Activated CD4-positive, alpha-beta T cell treated with anti-CD3 and anti-CD28 coated beads, Interleukin-2, amount 10 ng/mL, durations not matched to agents 24 days and 14 days (primary cell): Measurements from ENCODE around the gene SMIM38. TPM values are rescaled to one million over a fixed set of nuclear protein-coding genes. Genes with fewer than 3 reads are reported as not detected.
"Not testable (repeated sequence)": the region's sequence is repeated elsewhere in the genome, so short reads cannot be mapped to it uniquely, and the experiment has no call there.

ENCODE experiments used
- DNase-seq: peaks from one replicate; pipeline ENCODE4 v3.0.0; 2022
- H3K27ac Mint-ChIP-seq: one replicate; pipeline ENCODE4 v1.8.0; 2022; ENCODE audit warnings: mild to moderate bottlenecking, mixed read lengths
- H3K27me3 Mint-ChIP-seq: one replicate; pipeline ENCODE4 v1.8.0; 2022; ENCODE audit warnings: mixed read lengths
- H3K36me3 Mint-ChIP-seq: one replicate; pipeline ENCODE4 v1.8.0; 2022; ENCODE audit warnings: low read depth, mild to moderate bottlenecking, mixed read lengths
- H3K4me1 Mint-ChIP-seq: one replicate; pipeline ENCODE4 v1.8.0; 2021; ENCODE audit warnings: mixed read lengths
- H3K4me3 Mint-ChIP-seq: one replicate; pipeline ENCODE4 v1.8.0; 2022; ENCODE audit warnings: mild to moderate bottlenecking, moderate library complexity, mixed read lengths
- H3K9me3 Mint-ChIP-seq: one replicate; pipeline ENCODE4 v1.8.0; 2021; ENCODE audit warnings: mixed read lengths
- intact Hi-C: fragments of 100-400 bp; cut with micrococcal nuclease; formaldehyde crosslinking; loops from one replicate; pipeline ENCODE4 v1.15.1; 2023
- total RNA-seq: library from RNA; stranded (reverse); gene quantifications from 2 replicates; pipeline ENCODE4 v1.2.3, GENCODE V29; 2022

SMIM38 gene
- total RNA-seq, 1 donor from 2014 or later = 0.21 TPM

DNA sequence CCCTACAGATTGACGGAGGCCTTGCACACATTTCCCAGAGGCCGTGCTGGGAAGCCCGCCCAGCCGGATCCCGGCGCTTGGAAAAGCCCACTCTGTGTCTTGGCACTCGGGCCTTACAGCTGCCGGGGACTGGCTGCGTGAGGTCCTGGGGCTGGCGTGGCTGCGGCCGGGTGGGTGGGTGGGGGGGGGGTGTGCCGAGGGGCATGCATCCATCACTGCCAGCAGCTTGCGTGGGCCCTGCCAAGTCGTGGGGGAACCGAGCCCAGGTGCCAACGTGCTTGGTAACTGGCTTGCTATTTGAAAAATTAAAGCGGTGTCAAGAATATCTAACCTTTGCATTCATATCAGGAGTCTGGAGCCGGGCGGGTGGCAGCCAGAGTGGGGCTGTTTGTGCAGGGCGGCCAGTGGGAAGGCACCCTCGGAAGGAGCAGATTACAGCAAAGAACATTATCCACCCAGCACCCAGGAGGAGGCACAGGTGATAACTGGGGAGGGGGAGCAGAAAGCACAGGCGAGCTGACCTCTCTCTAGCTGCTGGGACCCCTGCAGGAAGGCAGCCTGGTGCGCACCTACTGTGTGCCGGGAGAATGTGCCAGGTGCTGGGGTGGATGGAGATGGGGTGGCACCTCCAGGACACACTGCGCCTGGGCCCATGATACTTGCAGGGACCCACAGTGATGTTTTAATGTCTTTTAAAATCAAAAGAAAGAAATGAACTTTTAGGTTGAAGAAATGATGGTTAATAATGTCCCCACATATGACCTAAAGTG is 28.5 kb upstream of the SMIM38 start:
- H3K27ac Mint-ChIP-seq = no peak overlapping the region
- H3K4me3 Mint-ChIP-seq = no peak overlapping the region
- no peaks in the 10 kb centered on the region for H3K36me3 Mint-ChIP-seq
- H3K27me3 Mint-ChIP-seq = no peaks in the 10 kb centered on the region
- intact Hi-C loops = loop anchor here (10.0 kb wide), 1 partner anchor 208 kb away; no protein-coding TSS in a partner anchor
- peaks cover 22% of the 10 kb centered on the region for H3K4me1 Mint-ChIP-seq
- H3K9me3 Mint-ChIP-seq = peaks cover 9% of the 10 kb centered on the region
- no peak for DNase-seq

DNA sequence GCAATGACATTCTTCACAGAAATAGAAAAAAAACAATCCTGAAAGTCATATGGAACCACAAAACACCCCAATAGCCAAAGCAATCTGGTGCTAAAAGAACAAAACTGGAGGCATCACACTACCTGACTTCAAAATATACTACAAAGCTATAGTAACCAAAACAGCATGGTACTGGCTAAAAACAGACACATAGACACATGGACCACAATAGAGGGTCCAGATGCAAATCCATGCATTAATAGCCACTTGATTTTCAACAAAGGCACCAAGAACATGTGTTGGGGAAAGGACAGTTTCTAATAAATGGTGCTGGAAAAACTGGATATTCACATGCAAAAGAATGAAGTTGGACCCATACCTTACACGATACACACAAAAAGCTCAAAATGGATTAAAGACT is 27.9 kb upstream of the SMIM38 start:
- Mint-ChIP-seq H3K4me3 (no peak overlapping the region), H3K36me3 (no peaks in the 10 kb centered on the region), H3K4me1 (peaks cover 16% of the 10 kb centered on the region), H3K27me3 (no peaks in the 10 kb centered on the region), H3K27ac (no peak overlapping the region), H3K9me3 (peaks cover 12% of the 10 kb centered on the region)
- DNase-seq = no peak
- intact Hi-C loops = loop anchor here (10.0 kb wide), 1 partner anchor 207 kb away; no protein-coding TSS in a partner anchor

DNA sequence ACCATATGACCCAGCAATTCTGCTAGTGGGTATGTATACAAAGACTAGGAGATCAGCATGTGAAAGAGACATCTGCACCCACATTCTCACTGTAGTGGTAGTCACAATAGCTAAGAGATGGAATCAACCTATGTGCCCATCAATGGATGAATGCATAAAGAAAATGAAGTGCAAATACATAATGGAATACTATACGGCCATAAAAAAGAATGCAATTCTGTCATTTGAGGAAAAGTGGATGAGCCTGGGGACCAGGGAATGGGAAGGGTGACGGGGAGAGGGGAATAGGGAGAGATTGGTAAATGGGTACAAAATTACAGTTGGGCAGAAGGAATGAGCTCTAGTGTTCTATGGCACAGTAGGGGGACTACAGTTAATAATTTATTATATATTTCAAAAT is 26.7 kb upstream of the SMIM38 start:
- no peak for DNase-seq
- H3K27me3 Mint-ChIP-seq = no peaks in the 10 kb centered on the region
- intact Hi-C loops = loop anchor here (10.0 kb wide), 1 partner anchor 206 kb away; no protein-coding TSS in a partner anchor

DNA sequence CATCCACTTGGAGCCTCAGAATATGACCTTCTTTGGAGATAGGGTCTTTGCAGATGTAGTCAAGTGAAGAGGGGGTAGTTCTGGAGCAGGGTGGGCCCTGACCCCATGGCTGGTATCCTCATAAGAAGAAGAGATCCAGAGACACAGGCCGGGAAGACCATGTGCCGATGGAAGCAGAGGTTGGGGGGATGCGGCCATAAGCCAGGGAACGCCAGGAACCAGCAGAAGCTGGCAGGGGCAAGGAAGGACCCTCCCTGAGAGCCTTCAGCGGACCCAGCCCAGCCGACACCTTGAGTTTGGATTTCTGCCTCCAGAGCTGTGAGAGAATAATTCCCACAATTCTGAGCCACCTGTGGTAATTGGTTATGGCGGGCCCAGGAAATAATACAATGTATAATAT is 26.1 kb upstream of the SMIM38 start:
- H3K4me1 Mint-ChIP-seq = peaks cover 6% of the 10 kb centered on the region
- peaks cover 18% of the 10 kb centered on the region for H3K9me3 Mint-ChIP-seq
- no peak for DNase-seq
- peaks cover 2% of the 10 kb centered on the region for H3K36me3 Mint-ChIP-seq
- intact Hi-C loops = loop anchor here (10.0 kb wide), 1 partner anchor 205 kb away; no protein-coding TSS in a partner anchor
- no peaks in the 10 kb centered on the region for H3K27me3 Mint-ChIP-seq
- no peak overlapping the region for H3K27ac Mint-ChIP-seq
- no peak overlapping the region for H3K4me3 Mint-ChIP-seq

More for the DNA sequence above, 26.7 kb upstream of the SMIM38 start:
- Mint-ChIP-seq H3K9me3 (peaks cover 18% of the 10 kb centered on the region), H3K27ac (no peak overlapping the region), H3K36me3 (no peaks in the 10 kb centered on the region), H3K4me3 (no peak overlapping the region), H3K4me1 (peaks cover 8% of the 10 kb centered on the region)

DNA sequence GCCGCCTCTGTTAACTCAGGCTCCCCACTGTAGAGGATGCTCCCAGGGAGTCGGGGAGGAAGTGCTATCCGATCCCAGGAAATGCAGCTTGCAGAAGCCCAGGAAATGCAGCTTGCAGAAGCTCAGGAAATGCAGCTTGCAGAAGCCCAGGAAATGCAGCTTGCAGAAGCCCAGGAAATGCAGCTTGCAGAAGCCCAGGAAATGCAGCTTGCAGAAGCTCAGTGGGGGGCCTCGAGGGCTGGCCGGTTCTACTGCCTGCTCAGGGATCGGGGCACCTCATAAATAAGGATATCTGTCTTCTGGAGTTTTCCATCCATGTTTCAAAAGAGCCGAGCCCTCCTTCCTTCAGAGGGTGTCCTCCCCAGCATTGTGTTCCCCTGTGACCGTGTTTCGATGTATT is 25.1 kb upstream of the SMIM38 start:
- Mint-ChIP-seq H3K36me3 (peaks cover 2% of the 10 kb centered on the region), H3K9me3 (peaks cover 19% of the 10 kb centered on the region), H3K27ac (no peak overlapping the region), H3K4me1 (peaks cover 6% of the 10 kb centered on the region), H3K4me3 (no peak overlapping the region), H3K27me3 (no peaks in the 10 kb centered on the region)
- no peak for DNase-seq
- intact Hi-C loops = no loop called here

DNA sequence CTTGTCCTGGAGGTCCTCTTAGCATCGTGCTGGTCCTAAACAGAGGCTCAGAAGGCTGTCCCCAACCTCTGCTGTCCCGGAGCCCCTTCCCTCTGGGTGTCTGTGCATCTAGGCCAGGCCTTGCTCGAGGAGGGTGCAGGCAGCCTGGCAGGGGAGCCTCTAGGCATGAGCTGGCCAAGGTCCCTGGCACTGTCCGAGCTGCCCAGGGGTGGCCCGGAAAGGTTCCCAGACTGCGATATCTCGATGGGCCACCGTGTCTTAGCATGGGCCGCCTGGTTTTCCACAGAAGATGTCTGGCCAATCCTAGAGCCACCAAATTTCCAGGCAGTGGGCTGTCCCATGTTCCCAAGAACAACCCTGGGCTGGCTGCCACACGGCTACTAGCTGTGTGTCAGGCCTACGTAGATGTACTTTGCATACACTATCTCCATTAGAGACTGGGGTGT is 24.6 kb upstream of the SMIM38 start:
- H3K9me3 Mint-ChIP-seq = peaks cover 23% of the 10 kb centered on the region
- H3K36me3 Mint-ChIP-seq = peaks cover 5% of the 10 kb centered on the region
- no peak overlapping the region for H3K27ac Mint-ChIP-seq
- intact Hi-C loops = no loop called here
- H3K4me1 Mint-ChIP-seq = peaks cover 9% of the 10 kb centered on the region
- H3K4me3 Mint-ChIP-seq = no peak overlapping the region
- H3K27me3 Mint-ChIP-seq = no peaks in the 10 kb centered on the region
- DNase-seq = no peak

DNA sequence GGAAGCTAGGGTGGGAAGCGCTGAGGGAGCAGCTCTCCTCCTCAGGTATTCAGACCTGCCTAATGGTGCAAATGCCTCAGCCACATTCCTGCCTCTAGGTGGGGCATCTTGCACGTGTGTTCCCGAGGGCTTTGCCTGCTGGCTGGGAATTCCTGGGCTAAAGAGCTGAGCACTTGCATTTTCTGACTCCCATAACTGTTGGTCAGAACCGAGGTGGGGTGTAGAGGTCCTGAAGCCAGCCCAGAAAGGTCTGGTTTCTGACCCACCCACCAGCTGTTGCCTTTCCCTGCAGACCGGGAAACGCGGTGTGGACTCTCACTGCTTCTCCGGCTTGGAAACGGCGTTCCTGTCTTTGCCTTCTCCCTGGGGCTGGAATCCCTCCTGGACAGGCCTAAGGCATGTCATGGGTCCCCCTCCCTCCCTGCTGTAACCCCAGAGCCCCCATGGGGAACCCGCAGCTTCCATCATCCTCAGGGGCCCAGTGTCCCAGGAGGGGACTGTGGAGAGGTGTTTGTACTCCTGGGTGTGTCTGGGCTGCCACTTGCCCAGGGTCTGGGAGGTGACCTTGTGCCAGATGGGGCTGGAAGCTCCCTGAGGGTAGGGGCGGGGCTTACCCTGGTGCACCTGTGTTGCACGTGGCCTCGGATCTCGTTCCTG is 24.0 kb upstream of the SMIM38 start:
- Mint-ChIP-seq H3K36me3 (peaks cover 5% of the 10 kb centered on the region), H3K4me1 (peaks cover 11% of the 10 kb centered on the region), H3K27ac (no peak overlapping the region), H3K9me3 (peaks cover 25% of the 10 kb centered on the region), H3K4me3 (no peak overlapping the region), H3K27me3 (no peaks in the 10 kb centered on the region)
- intact Hi-C loops = no loop called here
- no peak for DNase-seq

DNA sequence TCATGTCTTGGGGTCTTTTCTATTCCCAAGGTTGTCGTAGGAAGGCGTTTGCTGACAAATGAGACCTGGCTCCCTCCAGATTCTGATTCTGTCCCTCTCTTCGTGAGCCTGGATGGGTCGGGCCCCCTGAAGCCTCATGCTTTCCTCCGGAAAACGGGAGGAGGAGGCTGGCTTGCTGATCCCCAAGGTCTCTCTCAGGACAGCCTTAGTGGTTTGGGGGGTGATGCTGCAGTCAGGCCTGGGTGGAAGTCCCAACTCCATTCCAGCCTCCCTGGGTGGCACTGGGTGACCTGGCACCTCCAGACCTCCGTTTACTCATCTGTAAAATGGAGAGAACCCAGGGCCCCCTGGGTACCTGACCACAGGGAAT is 23.4 kb upstream of the SMIM38 start:
- no peak for DNase-seq
- H3K4me3 Mint-ChIP-seq = no peak overlapping the region
- intact Hi-C loops = no loop called here
- no peak overlapping the region for H3K27ac Mint-ChIP-seq
- peaks cover 5% of the 10 kb centered on the region for H3K36me3 Mint-ChIP-seq
- peaks cover 25% of the 10 kb centered on the region for H3K9me3 Mint-ChIP-seq
- H3K4me1 Mint-ChIP-seq = peaks cover 11% of the 10 kb centered on the region
- H3K27me3 Mint-ChIP-seq = no peaks in the 10 kb centered on the region

DNA sequence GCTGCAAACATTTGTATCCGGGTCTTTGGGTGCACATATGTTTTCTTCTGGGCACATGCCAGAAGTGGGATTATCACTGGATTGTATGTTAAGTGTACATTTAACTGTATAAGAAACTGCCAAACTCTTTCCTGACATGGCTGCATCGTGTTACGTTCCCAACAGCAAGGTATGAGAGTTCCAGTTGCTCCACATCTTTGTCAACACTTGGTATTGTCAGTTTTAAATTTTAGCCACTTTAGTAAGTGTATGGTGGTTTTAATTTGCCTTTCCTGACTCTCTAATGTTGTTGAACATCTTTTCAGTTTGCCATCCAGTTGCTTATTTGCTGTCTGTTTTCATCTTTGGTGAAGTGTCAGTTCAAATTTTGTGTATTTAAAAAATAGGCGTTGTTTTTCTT is 22.5 kb upstream of the SMIM38 start:
- no peak overlapping the region for H3K27ac Mint-ChIP-seq
- intact Hi-C loops = no loop called here
- DNase-seq = no peak
- no peak overlapping the region for H3K4me3 Mint-ChIP-seq
- no peaks in the 10 kb centered on the region for H3K27me3 Mint-ChIP-seq
- peaks cover 11% of the 10 kb centered on the region for H3K4me1 Mint-ChIP-seq
- H3K36me3 Mint-ChIP-seq = peaks cover 5% of the 10 kb centered on the region
- peaks cover 20% of the 10 kb centered on the region for H3K9me3 Mint-ChIP-seq

DNA sequence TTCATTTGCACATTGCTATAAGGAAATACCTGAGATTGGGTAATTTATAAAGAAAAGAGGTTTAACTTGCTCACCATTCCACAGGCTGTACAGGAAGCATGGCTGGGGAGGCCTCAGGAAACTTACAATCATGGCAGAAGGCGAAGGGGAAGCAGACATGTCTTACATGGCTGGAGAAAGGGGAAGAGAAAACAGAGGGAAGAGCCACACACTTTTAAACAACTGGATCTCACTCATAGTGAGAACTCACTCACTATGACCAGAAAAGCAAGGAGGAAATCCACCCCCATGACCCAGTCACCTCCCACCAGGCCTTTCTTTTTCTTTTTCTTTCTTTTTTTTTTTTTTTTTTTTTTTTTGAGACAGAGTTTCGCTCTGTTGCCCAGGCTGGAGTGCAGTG is 21.6 kb upstream of the SMIM38 start:
- DNase-seq, intact Hi-C loops, H3K4me3 Mint-ChIP-seq, H3K27me3 Mint-ChIP-seq, H3K36me3 Mint-ChIP-seq: not testable (repeated sequence)
- Mint-ChIP-seq H3K9me3 (peaks cover 17% of the 10 kb centered on the region), H3K4me1 (peaks cover 11% of the 10 kb centered on the region), H3K27ac (peak overlapping the region; percentile 17)

DNA sequence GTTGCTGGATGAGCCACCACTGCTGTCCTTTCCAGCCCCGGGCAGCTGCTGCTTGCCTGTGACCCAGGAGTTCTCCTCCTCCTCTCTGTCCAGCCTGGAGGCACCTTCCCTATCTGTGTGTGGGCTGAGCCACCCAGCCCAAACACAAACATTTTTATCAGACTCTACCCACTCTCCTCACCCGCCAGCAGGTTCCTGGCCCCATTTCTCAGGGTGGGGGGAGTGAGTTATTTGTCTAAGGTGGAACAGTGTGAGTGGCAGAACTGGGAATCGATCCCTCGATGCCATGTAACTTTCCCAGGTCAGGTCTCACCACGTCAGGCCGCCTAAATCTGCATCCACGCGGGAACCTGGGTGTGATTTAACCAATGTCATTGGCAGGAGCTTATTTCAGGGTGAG is 20.8 kb upstream of the SMIM38 start:
- peaks cover 17% of the 10 kb centered on the region for H3K9me3 Mint-ChIP-seq
- no peaks in the 10 kb centered on the region for H3K27me3 Mint-ChIP-seq
- intact Hi-C loops = no loop called here
- DNase-seq = no peak
- H3K4me3 Mint-ChIP-seq = no peak overlapping the region
- H3K27ac Mint-ChIP-seq = no peak overlapping the region
- H3K4me1 Mint-ChIP-seq = peaks cover 11% of the 10 kb centered on the region
- H3K36me3 Mint-ChIP-seq = peaks cover 5% of the 10 kb centered on the region

DNA sequence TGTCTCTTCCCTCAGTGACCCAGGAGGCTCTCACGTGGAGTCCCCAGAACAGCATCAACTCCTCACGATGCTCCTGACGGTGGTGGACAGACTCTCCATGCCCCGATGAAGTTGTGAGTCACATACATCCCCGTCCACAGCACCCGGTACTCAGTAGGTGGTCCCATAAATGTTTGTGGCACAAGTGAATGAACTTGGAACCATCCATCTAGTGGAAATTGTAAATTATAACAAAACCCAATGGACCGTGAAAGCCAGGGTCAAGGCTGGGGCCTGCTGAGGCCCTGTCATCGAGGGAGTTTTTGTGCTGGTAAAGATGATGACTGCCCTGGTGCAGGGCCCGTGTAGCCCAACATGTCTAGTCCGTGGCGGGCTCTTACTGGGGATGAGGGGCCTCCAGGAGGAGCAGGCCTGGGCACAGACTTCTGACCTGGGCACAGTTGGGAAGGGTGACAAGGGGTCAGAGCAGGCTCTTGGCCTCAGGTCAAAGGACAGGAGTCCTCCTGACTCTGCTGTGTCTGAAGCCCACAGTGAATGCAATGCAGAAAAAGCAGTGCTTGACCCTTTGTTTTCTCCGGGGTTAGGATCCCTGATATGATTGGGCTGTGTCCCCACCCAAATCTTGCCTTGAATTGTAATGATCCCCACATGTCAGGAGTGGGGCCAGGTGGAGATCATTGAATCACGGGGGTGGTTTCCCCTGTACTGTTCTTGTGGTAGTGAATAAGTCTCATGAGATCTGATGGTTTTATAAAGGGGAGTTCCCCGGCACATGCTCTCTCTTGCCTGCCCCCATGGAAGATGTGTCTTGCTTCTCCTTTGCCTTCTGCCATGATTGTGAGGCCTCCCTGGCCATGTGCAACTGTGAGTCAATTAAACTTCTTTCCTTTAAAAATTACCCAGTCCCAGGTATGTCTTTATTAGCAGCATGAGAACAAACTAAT is 20.0 kb upstream of the SMIM38 start:
- no peak overlapping the region for H3K27ac Mint-ChIP-seq
- no peak overlapping the region for H3K4me3 Mint-ChIP-seq

DNA sequence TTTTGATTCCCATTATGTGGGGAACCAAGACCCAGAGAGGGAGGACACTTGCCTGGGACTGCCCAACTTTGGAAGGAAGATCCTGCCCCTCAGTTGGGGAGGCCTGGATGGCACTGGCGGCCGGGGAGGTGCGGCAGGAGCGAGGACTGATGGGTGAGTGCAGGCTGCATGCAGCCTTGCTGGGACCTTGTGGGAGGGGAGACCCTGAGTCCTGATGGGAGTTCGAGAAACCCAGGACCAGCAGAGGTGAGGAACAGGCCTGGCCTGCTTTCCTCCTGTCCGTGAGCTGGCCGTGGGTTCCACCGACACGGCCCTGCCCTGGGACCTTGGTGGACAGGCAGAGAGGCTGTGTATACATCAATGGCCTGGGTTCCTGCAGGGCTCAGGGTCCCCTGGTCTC is 19.3 kb upstream of the SMIM38 start:
- no peaks in the 10 kb centered on the region for H3K27me3 Mint-ChIP-seq
- intact Hi-C loops = no loop called here
- peaks cover 9% of the 10 kb centered on the region for H3K4me1 Mint-ChIP-seq
- H3K4me3 Mint-ChIP-seq = no peak overlapping the region
- no peak for DNase-seq
- peaks cover 5% of the 10 kb centered on the region for H3K36me3 Mint-ChIP-seq
- no peak overlapping the region for H3K27ac Mint-ChIP-seq
- H3K9me3 Mint-ChIP-seq = peaks cover 17% of the 10 kb centered on the region

More for the DNA sequence above, 20.0 kb upstream of the SMIM38 start:
- intact Hi-C loops = no loop called here
- Mint-ChIP-seq H3K36me3 (peaks cover 5% of the 10 kb centered on the region), H3K27me3 (no peaks in the 10 kb centered on the region), H3K9me3 (peaks cover 17% of the 10 kb centered on the region), H3K4me1 (peaks cover 11% of the 10 kb centered on the region)
- no peak for DNase-seq
